Stimulated activated CD4-positive, alpha-beta T cell treated with anti-CD3 and anti-CD28 coated beads, Interleukin-4, amount 100 ng/mL, for 24 hours (primary cell): ENCODE data around the gene CHST12.
"Not testable (repeated sequence)": the region's sequence is repeated elsewhere in the genome, so short reads cannot be mapped to it uniquely, and the experiment has no call there.

Experiments
- DNase-seq: peaks from one replicate; pipeline ENCODE4 v3.0.0-alpha.2; 2020

CHST12 gene

GRCh38 chr7:2379161-2379560, 24.2 kb upstream of the CHST12 start:
- no peak for DNase-seq

- no peak for DNase-seq
These were observed 23.5 kb upstream of the CHST12 start for GRCh38 chr7:2379821-2380450.

- DNase-seq, result no peak
These were observed 22.9 kb upstream of the CHST12 start for GRCh38 chr7:2380461-2380860.

GRCh38 chr7:2381227-2381626, 22.2 kb upstream of the CHST12 start:
- DNase-seq, result no peak

GRCh38 chr7:2381881-2382509, 21.4 kb upstream of the CHST12 start:
- DNase-seq, result no peak

- no peak for DNase-seq
These were observed 19.7 kb upstream of the CHST12 start for GRCh38 chr7:2383543-2384274.

GRCh38 chr7:2384354-2385243, 18.8 kb upstream of the CHST12 start:
- DNase-seq, result no peak

- DNase-seq, result not testable (repeated sequence)
These were observed 17.3 kb upstream of the CHST12 start for GRCh38 chr7:2386122-2386521.

- DNase-seq, result no peak
These were observed 16.3 kb upstream of the CHST12 start for GRCh38 chr7:2386964-2387669.

- no peak for DNase-seq
These were observed 15.3 kb upstream of the CHST12 start for GRCh38 chr7:2387897-2388636.

- no peak for DNase-seq
These were observed 14.8 kb upstream of the CHST12 start for GRCh38 chr7:2388637-2388954.

GRCh38 chr7:2390020-2390816, 13.2 kb upstream of the CHST12 start:
- not testable (repeated sequence) for DNase-seq

- no peak for DNase-seq
These were observed 9.7 kb upstream of the CHST12 start for GRCh38 chr7:2393706-2394105.

- DNase-seq, result no peak
These were observed 8.8 kb upstream of the CHST12 start for GRCh38 chr7:2394566-2395082.

GRCh38 chr7:2398506-2398905, 4.9 kb upstream of the CHST12 start:
- no peak for DNase-seq

GRCh38 chr7:2399848-2400587, 3.4 kb upstream of the CHST12 start:
- DNase-seq, result no peak

- no peak for DNase-seq
These were observed 761 bp upstream of the CHST12 start for GRCh38 chr7:2402687-2403013.

GRCh38 chr7:2403718-2404648, 572 bp downstream of the CHST12 start:
- peak; percentile 22 for DNase-seq

GRCh38 chr7:2404714-2405119, 1.3 kb downstream of the CHST12 start:
- no peak for DNase-seq
